Effector memory CD4-positive, alpha-beta T cell (primary cell): ENCODE measurements around the gene GAS6.

Source experiments
- DNase-seq, 3 donors: peaks; one replicate each; pipeline ENCODE4 v3.0.0-alpha.2; 2020
- H3K27ac ChIP-seq: 2 replicates; pipeline ENCODE4 v1.7.0; 2013; ENCODE audit warnings: mild to moderate bottlenecking, low read length, moderate library complexity; ENCODE audit not compliant: insufficient read depth, poor library complexity, severe bottlenecking
- H3K27me3 ChIP-seq: replicated peaks from 2 replicates; pipeline ENCODE4 v1.7.0; 2013; ENCODE audit warnings: mild to moderate bottlenecking, low read length; ENCODE audit not compliant: insufficient read depth, control insufficient read depth, poor library complexity, severe bottlenecking
- H3K36me3 ChIP-seq: 2 replicates; pipeline ENCODE4 v1.7.0; 2013; ENCODE audit warnings: mild to moderate bottlenecking, low read length, moderate library complexity; ENCODE audit not compliant: control insufficient read depth, insufficient read depth
- H3K4me1 ChIP-seq: 2 replicates; pipeline ENCODE4 v1.7.0; 2013; ENCODE audit warnings: low read length, mild to moderate bottlenecking; ENCODE audit not compliant: control insufficient read depth, insufficient read depth, poor library complexity, severe bottlenecking
- H3K4me3 ChIP-seq: 2 replicates; pipeline ENCODE4 v1.7.0; 2013; ENCODE audit warnings: low read length, low read depth, mild to moderate bottlenecking; ENCODE audit not compliant: insufficient read depth, poor library complexity, severe bottlenecking
- H3K9me3 ChIP-seq: 2 replicates; pipeline ENCODE4 v1.7.0; 2013; ENCODE audit warnings: mild to moderate bottlenecking, low read length, moderate library complexity; ENCODE audit not compliant: control insufficient read depth

The GAS6 gene

GRCh38 chr13:113902986-113903775 lies 39.3 kb upstream of the GAS6 start:
- peaks cover 2% of the 10 kb centered on the region for H3K4me1 ChIP-seq
- H3K27ac ChIP-seq, result no peak overlapping the region
- no peaks in the 10 kb centered on the region for H3K27me3 ChIP-seq
- H3K9me3 ChIP-seq, result no peaks in the 10 kb centered on the region
- no peak for DNase-seq
- no peak overlapping the region for H3K4me3 ChIP-seq
- no peaks in the 10 kb centered on the region for H3K36me3 ChIP-seq

- Histone ChIP-seq H3K4me1 (no peaks in the 10 kb centered on the region), H3K36me3 (no peaks in the 10 kb centered on the region), H3K4me3 (no peak overlapping the region), H3K27me3 (no peaks in the 10 kb centered on the region), H3K9me3 (no peaks in the 10 kb centered on the region), H3K27ac (no peak overlapping the region)
- DNase-seq, result no peak
Measured at GRCh38 chr13:113902481-113902880, 38.6 kb upstream of the GAS6 start.

- no peak for DNase-seq
- no peak overlapping the region for H3K4me3 ChIP-seq
- no peaks in the 10 kb centered on the region for H3K36me3 ChIP-seq
- peaks cover 4% of the 10 kb centered on the region for H3K27me3 ChIP-seq
- H3K9me3 ChIP-seq, result no peaks in the 10 kb centered on the region
- H3K27ac ChIP-seq, result no peak overlapping the region
- no peaks in the 10 kb centered on the region for H3K4me1 ChIP-seq
Measured at GRCh38 chr13:113901642-113902041, 37.8 kb upstream of the GAS6 start.

GRCh38 chr13:113901231-113901630 lies 37.4 kb upstream of the GAS6 start:
- no peaks in the 10 kb centered on the region for H3K36me3 ChIP-seq
- peaks cover 8% of the 10 kb centered on the region for H3K27me3 ChIP-seq
- no peak for DNase-seq
- H3K27ac ChIP-seq, result no peak overlapping the region
- no peaks in the 10 kb centered on the region for H3K4me1 ChIP-seq
- no peaks in the 10 kb centered on the region for H3K9me3 ChIP-seq
- no peak overlapping the region for H3K4me3 ChIP-seq

GRCh38 chr13:113900646-113901045 lies 36.8 kb upstream of the GAS6 start:
- Histone ChIP-seq H3K4me1 (no peaks in the 10 kb centered on the region), H3K4me3 (no peak overlapping the region), H3K9me3 (no peaks in the 10 kb centered on the region), H3K27ac (no peak overlapping the region), H3K27me3 (peaks cover 10% of the 10 kb centered on the region), H3K36me3 (no peaks in the 10 kb centered on the region)
- DNase-seq, result no peak

GRCh38 chr13:113898391-113898790 lies 34.5 kb upstream of the GAS6 start:
- H3K4me3 ChIP-seq, result no peak overlapping the region
- H3K36me3 ChIP-seq, result no peaks in the 10 kb centered on the region
- H3K27ac ChIP-seq, result no peak overlapping the region
- no peaks in the 10 kb centered on the region for H3K4me1 ChIP-seq
- no peaks in the 10 kb centered on the region for H3K9me3 ChIP-seq
- peaks cover 10% of the 10 kb centered on the region for H3K27me3 ChIP-seq
- no peak for DNase-seq

GRCh38 chr13:113897966-113898365 lies 34.1 kb upstream of the GAS6 start:
- no peak overlapping the region for H3K27ac ChIP-seq
- H3K9me3 ChIP-seq, result no peaks in the 10 kb centered on the region
- H3K36me3 ChIP-seq, result no peaks in the 10 kb centered on the region
- no peak overlapping the region for H3K4me3 ChIP-seq
- no peaks in the 10 kb centered on the region for H3K4me1 ChIP-seq
- peaks cover 10% of the 10 kb centered on the region for H3K27me3 ChIP-seq
- DNase-seq, result no peak

- no peak overlapping the region for H3K27ac ChIP-seq
- H3K36me3 ChIP-seq, result no peaks in the 10 kb centered on the region
- H3K9me3 ChIP-seq, result no peaks in the 10 kb centered on the region
- no peak for DNase-seq
- H3K4me3 ChIP-seq, result no peak overlapping the region
- no peaks in the 10 kb centered on the region for H3K4me1 ChIP-seq
- peaks cover 10% of the 10 kb centered on the region for H3K27me3 ChIP-seq
Measured at GRCh38 chr13:113897161-113897560, 33.3 kb upstream of the GAS6 start.

- Histone ChIP-seq H3K27ac (no peak overlapping the region), H3K4me1 (no peaks in the 10 kb centered on the region), H3K9me3 (no peaks in the 10 kb centered on the region), H3K4me3 (no peak overlapping the region), H3K27me3 (peaks cover 10% of the 10 kb centered on the region), H3K36me3 (no peaks in the 10 kb centered on the region)
- DNase-seq, result no peak
Measured at GRCh38 chr13:113895436-113895835, 31.6 kb upstream of the GAS6 start.

GRCh38 chr13:113890774-113891480 lies 27.1 kb upstream of the GAS6 start:
- no peaks in the 10 kb centered on the region for H3K36me3 ChIP-seq
- H3K4me3 ChIP-seq, result no peak overlapping the region
- H3K27ac ChIP-seq, result no peak overlapping the region
- H3K4me1 ChIP-seq, result no peaks in the 10 kb centered on the region
- DNase-seq, result no peak
- no peaks in the 10 kb centered on the region for H3K27me3 ChIP-seq
- no peaks in the 10 kb centered on the region for H3K9me3 ChIP-seq
